SK-N-SH (cell line): ENCODE data around the gene LAGE3. TPM values are rescaled to one million over a fixed set of nuclear protein-coding genes. Genes with fewer than 3 reads are reported as not detected.

Experiments used
- CTCF ChIA-PET: fragments of 300-600, 350-600 bp; formaldehyde crosslinking; extraction: SDS; loops from one replicate; lab custom pipeline; 2021; lab: Yijun Ruan, JAX
- POLR2A ChIA-PET: fragments of 350-600 bp; sonication (Branson Sonifier 250); formaldehyde crosslinking; extraction: SDS; loops from one replicate; lab custom pipeline; 2020; ENCODE audit warnings: antibody characterized with exemption, inconsistent platforms; lab: Yijun Ruan, JAX
- DNase-seq: peaks from one replicate; pipeline ENCODE4 v3.0.0; 2012
- H2AFZ ChIP-seq: fragments of 200-600 bp; sonication (generic); 2 replicates; pipeline ENCODE4 v1.8.1; 2016; ENCODE audit warnings: antibody characterized with exemption, mild to moderate bottlenecking, low read depth
- H3F3A ChIP-seq: fragments of 200-600 bp; sonication (generic); replicated peaks from 2 replicates; pipeline ENCODE3; 2016; ENCODE audit warnings: antibody characterized with exemption, mild to moderate bottlenecking; ENCODE audit not compliant: insufficient read depth
- H3K27ac ChIP-seq, 2 experiments: fragments of 200-500 bp in 1 of 2; fragments of 200-600 bp in 1 of 2; sonication (Bioruptor generic) in 1 of 2; sonication (generic), shearing (Covaris generic) in 1 of 2; 2 replicates each; pipeline versions ENCODE4 v1.5.1 to v1.6.1; 2014 to 2016; ENCODE audit warnings: low read depth in 2 of 2, inconsistent platforms in 1 of 2, low read length in 1 of 2, mild to moderate bottlenecking in 1 of 2, mixed read lengths in 1 of 2
- H3K27me3 ChIP-seq: fragments of 200-600 bp; sonication (generic), shearing (Covaris generic); 2 replicates; pipeline ENCODE4 v1.6.1; 2016; ENCODE audit warnings: mixed run types; ENCODE audit not compliant: insufficient read depth
- H3K36me3 ChIP-seq, 2 experiments: fragments of 200-500 bp in 1 of 2; fragments of 200-600 bp in 1 of 2; sonication (Bioruptor generic) in 1 of 2; sonication (generic) in 1 of 2; replicated peaks in 1 of 2; 2 replicates each; pipeline versions ENCODE3 to v1.5.1; 2014 to 2016; ENCODE audit warnings: low read length in 1 of 2, mild to moderate bottlenecking in 1 of 2; ENCODE audit not compliant: insufficient read depth in 2 of 2, control insufficient read depth in 1 of 2
- H3K4me1 ChIP-seq, 2 experiments: fragments of 200-500 bp in 1 of 2; fragments of 200-600 bp in 1 of 2; sonication (Bioruptor generic) in 1 of 2; sonication (generic), shearing (Covaris generic) in 1 of 2; 2 replicates each; pipeline versions ENCODE4 v1.5.1 to v1.6.1; 2014 to 2016; ENCODE audit warnings: low read depth in 1 of 2, low read length in 1 of 2, mixed run types in 1 of 2; ENCODE audit not compliant: insufficient read depth in 2 of 2, control insufficient read depth in 1 of 2
- H3K4me2 ChIP-seq: fragments of 200-600 bp; sonication (generic), shearing (Covaris generic); 2 replicates; pipeline ENCODE4 v1.6.1; 2017; ENCODE audit warnings: mixed run types
- H3K4me3 ChIP-seq, 2 experiments: fragments of 200-500 bp in 1 of 2; fragments of 200-600 bp in 1 of 2; sonication (Bioruptor generic) in 1 of 2; sonication (generic), shearing (Covaris generic) in 1 of 2; 2 replicates each; pipeline versions ENCODE4 v1.5.1 to v1.8.1; 2014 to 2016; ENCODE audit warnings: low read depth in 2 of 2, inconsistent platforms in 1 of 2, low read length in 1 of 2, mild to moderate bottlenecking in 1 of 2, mixed read lengths in 1 of 2, moderate library complexity in 1 of 2
- H3K79me2 ChIP-seq: fragments of 200-600 bp; sonication (generic); 2 replicates; pipeline ENCODE4 v1.8.1; 2017; ENCODE audit warnings: mild to moderate bottlenecking; ENCODE audit not compliant: insufficient read depth
- H3K9ac ChIP-seq: fragments of 200-600 bp; sonication (generic); 2 replicates; pipeline ENCODE4 v1.6.1; 2017; ENCODE audit warnings: mixed run types
- H3K9me2 ChIP-seq: fragments of 200-600 bp; sonication (generic); 2 replicates; pipeline ENCODE4 v1.6.1; 2017; ENCODE audit warnings: mixed run types
- H3K9me3 ChIP-seq: fragments of 200-600 bp; sonication (generic); 2 replicates; pipeline ENCODE4 v1.6.1; 2017; ENCODE audit warnings: mixed run types, mild to moderate bottlenecking, moderate library complexity
- H4K20me1 ChIP-seq: fragments of 200-600 bp; sonication (generic); 2 replicates; pipeline ENCODE4 v1.6.1; 2017; ENCODE audit warnings: mild to moderate bottlenecking, mixed run types; ENCODE audit not compliant: insufficient read depth
- ELF1 ChIP-seq: IDR thresholded peaks from 2 replicates; pipeline ENCODE4 v1.4.0; 2012
- FOXM1 ChIP-seq: IDR thresholded peaks from 2 replicates; pipeline ENCODE4 v1.4.0; 2012; ENCODE audit warnings: low read depth, mild to moderate bottlenecking
- GATA2 ChIP-seq: sonication (generic); formaldehyde crosslinking; IDR thresholded peaks from 2 replicates; pipeline ENCODE4 v1.5.0; 2020; ENCODE audit warnings: mild to moderate bottlenecking, missing genetic modification reagents
- MEF2A ChIP-seq: IDR thresholded peaks from 2 replicates; pipeline ENCODE4 v1.4.0; 2012; ENCODE audit warnings: low read depth, borderline replicate concordance
- RCOR1 ChIP-seq: fragments of 150-350 bp; IDR thresholded peaks from 2 replicates; pipeline ENCODE4 v1.6.1; 2017; ENCODE audit warnings: antibody characterized with exemption, low read length
- RFX5 ChIP-seq: IDR thresholded peaks from 2 replicates; pipeline ENCODE4 v1.6.1; 2012; ENCODE audit warnings: mild to moderate bottlenecking, improper control_type of control experiment, low read length
- RXRA ChIP-seq: IDR thresholded peaks from 2 replicates; pipeline ENCODE4 v1.4.0; 2012; ENCODE audit warnings: low read depth, mild to moderate bottlenecking, borderline replicate concordance
- SIN3A ChIP-seq: IDR thresholded peaks from 2 replicates; pipeline ENCODE4 v1.6.1; 2012; ENCODE audit warnings: low read depth, mild to moderate bottlenecking, low read length, moderate library complexity, borderline replicate concordance
- SMC3 ChIP-seq: IDR thresholded peaks from 2 replicates; pipeline ENCODE4 v1.6.1; 2012; ENCODE audit warnings: low read depth, low read length, improper control_type of control experiment
- TEAD4 ChIP-seq: IDR thresholded peaks from 2 replicates; pipeline ENCODE4 v1.4.0; 2012; ENCODE audit warnings: mild to moderate bottlenecking, borderline replicate concordance; ENCODE audit not compliant: insufficient read depth
- YY1 ChIP-seq: IDR thresholded peaks from 2 replicates; pipeline ENCODE4 v1.4.0; 2012; ENCODE audit warnings: low read depth, mild to moderate bottlenecking
- WGBS: methylation state at CpG from one replicate; pipeline ENCODE4 v1.1.6; 2017; ENCODE audit warnings: low lambda C conversion rate; 5-methylcytosine and 5-hydroxymethylcytosine counted together
- polyA plus RNA-seq, 3 experiments: library from polyadenylated mRNA; depleted of rRNA; stranded (reverse); fragments of >200 nt; gene quantifications; 2 replicates each; pipeline ENCODE4 v1.2.3, GENCODE V29; 2012
- TF ChIP-seq, protein P1 (sequence below): IDR thresholded peaks from 2 replicates; pipeline ENCODE4 v1.4.0; 2012; ENCODE audit warnings: low read depth, borderline replicate concordance
- TF ChIP-seq, protein P2 (sequence below): fragments of 150-350 bp; IDR thresholded peaks from 2 replicates; pipeline ENCODE4 v1.6.1; 2016; ENCODE audit warnings: mild to moderate bottlenecking, low read depth, low read length
- TF ChIP-seq, protein P3 (sequence below): IDR thresholded peaks from 2 replicates; pipeline ENCODE4; 2012
- TF ChIP-seq, protein P4 (sequence below): IDR thresholded peaks from 2 replicates; pipeline ENCODE4 v1.6.1; 2012; ENCODE audit warnings: mild to moderate bottlenecking, low read depth, low read length, moderate library complexity
- TF ChIP-seq, protein P5 (sequence below): IDR thresholded peaks from 2 replicates; pipeline ENCODE4 v1.4.0; 2012; ENCODE audit warnings: low read depth

Gene LAGE3
- polyA plus RNA-seq, 1 of the 3 experiments (the other 2 are of a cell fraction), result 37.2 TPM

DNA sequence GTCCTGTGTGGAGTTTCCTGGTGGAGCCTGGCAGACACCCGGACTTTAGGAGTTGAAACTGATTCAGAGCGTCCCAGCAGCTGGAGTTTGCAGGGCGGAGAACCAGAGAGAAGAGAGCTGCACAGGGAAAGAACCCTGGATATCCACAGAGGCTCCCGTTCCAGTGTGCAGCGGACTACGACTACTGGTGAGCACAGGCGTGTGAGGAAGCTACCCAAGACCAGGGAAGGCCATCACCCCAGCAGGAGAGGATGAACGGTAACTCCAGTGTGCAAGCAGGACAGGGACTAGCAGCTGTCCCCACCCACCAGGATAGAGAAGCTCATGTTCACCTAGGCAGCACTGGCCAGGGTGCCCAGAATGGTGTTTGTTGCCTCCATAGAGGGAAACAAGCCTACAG is 2.3 kb downstream of the LAGE3 start:
- H3K9me3 ChIP-seq, result no peaks in the 10 kb centered on the region
- H3K4me3 ChIP-seq, result no peak overlapping the region
- no peak overlapping the region for H3K4me2 ChIP-seq
- ChIA-PET POLR2A (interaction anchor here (0.9 to 2.1 kb wide), 4 partner anchors 14 to 51 kb away, joined by 3 to 8 read pairs (median 4); partner anchors contain the start of gene SLC10A3), CTCF (interaction anchor here (1.2 to 1.3 kb wide), 2 partner anchors 13 to 31 kb away, joined by 3 to 4 read pairs; no protein-coding TSS in a partner anchor)
- peaks cover 0 to 6% of the 10 kb centered on the region in 2 experiments; a peak in 1 of 4 replicates for H3K4me1 ChIP-seq
- no peak for DNase-seq
- H2AFZ ChIP-seq, result no peak overlapping the region
- H3K27ac ChIP-seq, result no peak overlapping the region
- TF ChIP-seq GATA2 (CRISPR knock-in tag), result no peak
- no peak for TF ChIP-seq YY1
- TF ChIP-seq FOXM1, result no peak
- TF ChIP-seq MEF2A, result no peak
- TF ChIP-seq, protein P1, sequence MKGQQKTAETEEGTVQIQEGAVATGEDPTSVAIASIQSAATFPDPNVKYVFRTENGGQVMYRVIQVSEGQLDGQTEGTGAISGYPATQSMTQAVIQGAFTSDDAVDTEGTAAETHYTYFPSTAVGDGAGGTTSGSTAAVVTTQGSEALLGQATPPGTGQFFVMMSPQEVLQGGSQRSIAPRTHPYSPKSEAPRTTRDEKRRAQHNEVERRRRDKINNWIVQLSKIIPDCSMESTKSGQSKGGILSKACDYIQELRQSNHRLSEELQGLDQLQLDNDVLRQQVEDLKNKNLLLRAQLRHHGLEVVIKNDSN, result no peak
- no peak for TF ChIP-seq RXRA
- no peak for TF ChIP-seq SMC3
- no peak for TF ChIP-seq TEAD4
- TF ChIP-seq ELF1, result no peak
- TF ChIP-seq, protein P2, sequence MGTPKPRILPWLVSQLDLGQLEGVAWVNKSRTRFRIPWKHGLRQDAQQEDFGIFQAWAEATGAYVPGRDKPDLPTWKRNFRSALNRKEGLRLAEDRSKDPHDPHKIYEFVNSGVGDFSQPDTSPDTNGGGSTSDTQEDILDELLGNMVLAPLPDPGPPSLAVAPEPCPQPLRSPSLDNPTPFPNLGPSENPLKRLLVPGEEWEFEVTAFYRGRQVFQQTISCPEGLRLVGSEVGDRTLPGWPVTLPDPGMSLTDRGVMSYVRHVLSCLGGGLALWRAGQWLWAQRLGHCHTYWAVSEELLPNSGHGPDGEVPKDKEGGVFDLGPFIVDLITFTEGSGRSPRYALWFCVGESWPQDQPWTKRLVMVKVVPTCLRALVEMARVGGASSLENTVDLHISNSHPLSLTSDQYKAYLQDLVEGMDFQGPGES, result no peak
- TF ChIP-seq, protein P3, sequence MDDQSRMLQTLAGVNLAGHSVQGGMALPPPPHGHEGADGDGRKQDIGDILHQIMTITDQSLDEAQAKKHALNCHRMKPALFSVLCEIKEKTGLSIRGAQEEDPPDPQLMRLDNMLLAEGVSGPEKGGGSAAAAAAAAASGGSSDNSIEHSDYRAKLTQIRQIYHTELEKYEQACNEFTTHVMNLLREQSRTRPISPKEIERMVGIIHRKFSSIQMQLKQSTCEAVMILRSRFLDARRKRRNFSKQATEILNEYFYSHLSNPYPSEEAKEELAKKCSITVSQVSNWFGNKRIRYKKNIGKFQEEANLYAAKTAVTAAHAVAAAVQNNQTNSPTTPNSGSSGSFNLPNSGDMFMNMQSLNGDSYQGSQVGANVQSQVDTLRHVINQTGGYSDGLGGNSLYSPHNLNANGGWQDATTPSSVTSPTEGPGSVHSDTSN, result no peak
- TF ChIP-seq RCOR1, result no peak
- peaks cover 14% of the 10 kb centered on the region for H3F3A ChIP-seq
- H3K36me3 ChIP-seq, result no peaks in the 10 kb centered on the region
- WGBS, result 85% methylated on average over 6 of the region's 8 CpGs
- no peaks in the 10 kb centered on the region for H3K9me2 ChIP-seq
- no peaks in the 10 kb centered on the region; the same call in 1 of the 2 replicates for H3K79me2 ChIP-seq
- no peak overlapping the region for H3K9ac ChIP-seq
- peaks cover 9% of the 10 kb centered on the region; the same call in 1 of the 2 replicates for H3K27me3 ChIP-seq
- H4K20me1 ChIP-seq, result no peaks in the 10 kb centered on the region

DNA sequence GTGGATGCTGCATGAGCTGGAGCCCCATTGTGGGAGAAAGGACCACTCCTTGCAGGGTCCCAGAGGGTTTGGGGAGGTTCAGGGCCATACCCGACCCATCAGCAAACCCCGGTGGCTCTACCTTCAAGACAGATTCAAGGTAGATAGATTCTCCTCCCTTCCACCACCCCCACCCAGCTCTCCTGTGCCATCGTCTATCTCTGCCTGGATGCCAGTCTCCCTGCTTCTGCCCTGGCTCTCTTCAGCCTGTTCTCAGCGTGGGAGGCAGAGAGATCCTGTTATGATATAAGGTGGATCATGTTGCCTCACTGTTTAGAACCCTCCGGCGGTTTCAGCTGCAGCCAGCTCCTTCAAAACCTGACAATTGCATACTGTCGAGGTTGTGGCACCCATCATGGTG is 5.4 kb downstream of the LAGE3 start:
- CTCF ChIA-PET, result interaction anchor here (1.2 kb wide), 1 partner anchor 13 kb away, joined by 3 read pairs; no protein-coding TSS in a partner anchor
- H3K4me3 ChIP-seq, result no peak overlapping the region

More for the DNA sequence above, 5.4 kb downstream of the LAGE3 start:
- TF ChIP-seq GATA2 (CRISPR knock-in tag), result no peak
- no peak for TF ChIP-seq TEAD4
- TF ChIP-seq, protein P4, sequence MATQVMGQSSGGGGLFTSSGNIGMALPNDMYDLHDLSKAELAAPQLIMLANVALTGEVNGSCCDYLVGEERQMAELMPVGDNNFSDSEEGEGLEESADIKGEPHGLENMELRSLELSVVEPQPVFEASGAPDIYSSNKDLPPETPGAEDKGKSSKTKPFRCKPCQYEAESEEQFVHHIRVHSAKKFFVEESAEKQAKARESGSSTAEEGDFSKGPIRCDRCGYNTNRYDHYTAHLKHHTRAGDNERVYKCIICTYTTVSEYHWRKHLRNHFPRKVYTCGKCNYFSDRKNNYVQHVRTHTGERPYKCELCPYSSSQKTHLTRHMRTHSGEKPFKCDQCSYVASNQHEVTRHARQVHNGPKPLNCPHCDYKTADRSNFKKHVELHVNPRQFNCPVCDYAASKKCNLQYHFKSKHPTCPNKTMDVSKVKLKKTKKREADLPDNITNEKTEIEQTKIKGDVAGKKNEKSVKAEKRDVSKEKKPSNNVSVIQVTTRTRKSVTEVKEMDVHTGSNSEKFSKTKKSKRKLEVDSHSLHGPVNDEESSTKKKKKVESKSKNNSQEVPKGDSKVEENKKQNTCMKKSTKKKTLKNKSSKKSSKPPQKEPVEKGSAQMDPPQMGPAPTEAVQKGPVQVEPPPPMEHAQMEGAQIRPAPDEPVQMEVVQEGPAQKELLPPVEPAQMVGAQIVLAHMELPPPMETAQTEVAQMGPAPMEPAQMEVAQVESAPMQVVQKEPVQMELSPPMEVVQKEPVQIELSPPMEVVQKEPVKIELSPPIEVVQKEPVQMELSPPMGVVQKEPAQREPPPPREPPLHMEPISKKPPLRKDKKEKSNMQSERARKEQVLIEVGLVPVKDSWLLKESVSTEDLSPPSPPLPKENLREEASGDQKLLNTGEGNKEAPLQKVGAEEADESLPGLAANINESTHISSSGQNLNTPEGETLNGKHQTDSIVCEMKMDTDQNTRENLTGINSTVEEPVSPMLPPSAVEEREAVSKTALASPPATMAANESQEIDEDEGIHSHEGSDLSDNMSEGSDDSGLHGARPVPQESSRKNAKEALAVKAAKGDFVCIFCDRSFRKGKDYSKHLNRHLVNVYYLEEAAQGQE, result no peak
- TF ChIP-seq SIN3A, result no peak
- no peak for TF ChIP-seq RFX5
- TF ChIP-seq, protein P5, sequence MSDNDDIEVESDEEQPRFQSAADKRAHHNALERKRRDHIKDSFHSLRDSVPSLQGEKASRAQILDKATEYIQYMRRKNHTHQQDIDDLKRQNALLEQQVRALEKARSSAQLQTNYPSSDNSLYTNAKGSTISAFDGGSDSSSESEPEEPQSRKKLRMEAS, result no peak
- TF ChIP-seq, all 33 proteins: peak for 0
- H3F3A ChIP-seq, result peaks cover 14% of the 10 kb centered on the region
- 48% methylated on average over 7 of the region's 7 CpGs for WGBS
- POLR2A ChIA-PET, result no interaction called here
- H3K9ac ChIP-seq, result no peak overlapping the region
- H3K27ac ChIP-seq, result no peak overlapping the region
- H3K9me2 ChIP-seq, result no peaks in the 10 kb centered on the region
- H3K9me3 ChIP-seq, result no peaks in the 10 kb centered on the region
- H4K20me1 ChIP-seq, result 0 out of 2 replicates have a peak, but pooled peaks cover 8% of the 10 kb centered on the region
- H2AFZ ChIP-seq, result no peak overlapping the region
- H3K4me1 ChIP-seq, result peaks cover 0 to 6% of the 10 kb centered on the region in 2 experiments; a peak in 1 of 4 replicates
- peaks cover 13% of the 10 kb centered on the region for H3K27me3 ChIP-seq
- H3K36me3 ChIP-seq, result peaks cover 0 to 6% of the 10 kb centered on the region in 2 experiments
- H3K4me2 ChIP-seq, result no peak overlapping the region
- H3K79me2 ChIP-seq, result no peaks in the 10 kb centered on the region; the same call in 1 of the 2 replicates
- DNase-seq, result no peak
